NK-92 (cell line): ENCODE results near the gene CCDC12.

Experiments
- DNase-seq: peaks from one replicate; lab custom pipeline; 2025; ENCODE audit not compliant: unreplicated experiment; lab: John Stamatoyannopoulos, UW

Gene CCDC12

GRCh38 chr3:46878781-46879436 is 97.6 kb downstream of the CCDC12 start:
- no peak for DNase-seq

GRCh38 chr3:46877406-46878125 is 99.0 kb downstream of the CCDC12 start, which contains the start of gene PTH1R:
TSS of gene PTH1R (plus strand) at chr3:46877721. CDS start at chr3:46883560, 5,839 bp downstream.
- no peak for DNase-seq

- DNase-seq: no peak
These were observed 99.9 kb downstream of the CCDC12 start for GRCh38 chr3:46876313-46877300.

GRCh38 chr3:46875560-46875959 is 101.0 kb downstream of the CCDC12 start:
- no peak for DNase-seq

- DNase-seq: no peak
These were observed 102.1 kb downstream of the CCDC12 start for GRCh38 chr3:46874430-46874829.

- DNase-seq: no peak
These were observed 103.0 kb downstream of the CCDC12 start for GRCh38 chr3:46873521-46873920.
